HG02678 (cell line): Measurements from ENCODE around the gene RRH.

ENCODE experiments used
- ATAC-seq: cut with Tn5 transposase; IDR thresholded peaks from one replicate; pipeline ENCODE4 v1.9.1; 2021; ENCODE audit warnings: mild to moderate bottlenecking, moderate library complexity; ENCODE audit not compliant: unreplicated experiment

RRH gene

DNA sequence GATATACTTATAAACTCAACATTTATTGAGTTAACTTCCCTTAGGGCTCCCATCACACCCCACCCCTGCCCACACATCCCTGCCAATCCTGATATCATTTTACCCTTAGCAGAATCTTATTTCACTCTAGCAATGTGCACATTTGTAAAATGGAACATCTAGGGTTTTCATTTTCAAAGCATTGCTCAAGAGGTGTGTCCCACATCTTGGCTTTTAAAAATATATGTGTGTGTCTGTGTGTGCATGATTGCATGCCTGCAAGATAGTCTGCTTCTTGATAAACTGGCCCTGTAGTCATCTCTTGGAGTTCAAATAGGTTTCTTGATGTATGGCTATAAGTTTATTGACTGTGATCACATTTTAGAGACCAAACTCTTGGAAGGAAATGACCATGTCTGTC lies 58.5 kb downstream of the RRH start:
- no peak for ATAC-seq

GRCh38 chr4:109887071-109887470 lies 59.3 kb downstream of the RRH start:
- ATAC-seq = no peak

DNA sequence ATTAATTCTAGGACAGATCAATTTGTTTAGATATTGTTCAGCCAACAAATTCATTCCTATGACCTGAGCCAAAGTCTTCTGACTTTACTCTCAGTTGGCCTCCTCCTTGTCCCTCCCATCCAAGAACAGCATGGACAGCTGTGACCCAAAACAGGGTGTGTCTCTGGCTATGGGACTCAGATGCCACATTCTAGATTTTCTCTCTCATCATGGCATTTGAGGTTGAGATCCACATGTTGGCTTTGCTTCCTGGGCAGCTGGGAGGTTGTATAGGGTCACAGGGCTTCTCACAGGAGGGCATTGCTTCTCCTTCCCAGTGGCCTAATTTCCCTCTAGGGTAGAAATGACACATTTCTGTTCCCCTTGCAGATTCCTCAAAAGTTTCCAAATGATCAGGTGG lies 62.3 kb downstream of the RRH start:
- ATAC-seq = no peak
